GM12892 (cell line): ENCODE results near the gene PRRT1B.

Source experiments
- POLR2A ChIP-seq: IDR thresholded peaks from 2 replicates; pipeline ENCODE4 v1.6.1; 2011; ENCODE audit warnings: low read depth, low read length, control low read depth
- POLR2AphosphoS5 ChIP-seq: IDR thresholded peaks from 2 replicates; pipeline ENCODE4 v1.6.1; 2011; ENCODE audit warnings: low read depth, low read length, control low read depth
- TAF1 ChIP-seq: IDR thresholded peaks from 2 replicates; pipeline ENCODE4 v1.6.1; 2011; ENCODE audit warnings: low read depth, mild to moderate bottlenecking, control low read depth, low read length, borderline replicate concordance

- TF ChIP-seq POLR2AphosphoS5 (no peak), POLR2A (peak; percentile 50; the same call in 1 of the 2 replicates), TAF1 (no peak; the same call in 1 of the 2 replicates)
Measured at GRCh38 chr9:131530920-131531832, 14.1 kb upstream of the PRRT1B start, which contains the start of gene UCK1.
